ENCODE data around the gene PDE6D.

The PDE6D gene

DNA sequence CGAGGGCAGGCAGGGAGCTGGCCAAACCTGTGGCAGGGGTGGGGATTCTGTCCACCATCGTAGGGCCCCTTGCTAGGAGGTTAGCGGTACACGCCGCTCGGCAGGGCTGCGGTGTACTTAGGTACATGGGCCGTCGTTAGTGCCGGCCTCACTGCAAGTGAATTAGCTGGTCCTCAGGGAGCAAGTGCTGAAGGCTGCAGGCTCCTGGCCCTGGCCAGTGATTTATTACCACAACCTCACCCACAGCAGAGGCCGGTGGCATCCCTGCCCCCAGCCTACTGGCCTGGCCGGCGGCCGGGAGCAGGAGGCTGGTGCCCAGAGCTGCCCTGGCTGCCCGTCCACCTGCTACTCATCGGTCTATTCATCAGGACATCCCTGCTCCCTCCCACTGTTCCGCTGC, 92.4 kb downstream of the PDE6D start:
- FAIRE-seq = no peak
- DNase-seq (ENCODE audit: insufficient read length, low spot score) = no peak
- TF ChIP-seq POLR2A (IDR thresholded peaks at IDR 0.05; ENCODE audit: low read depth, low read length) = no peak

- TF ChIP-seq POLR2A (IDR thresholded peaks at IDR 0.05; ENCODE audit: low read depth, low read length) = no peak
- FAIRE-seq = no peak
- DNase-seq (ENCODE audit: insufficient read length, low spot score) = no peak
These were observed 93.1 kb downstream of the PDE6D start for GRCh38 chr2:231687961-231688360.

DNA sequence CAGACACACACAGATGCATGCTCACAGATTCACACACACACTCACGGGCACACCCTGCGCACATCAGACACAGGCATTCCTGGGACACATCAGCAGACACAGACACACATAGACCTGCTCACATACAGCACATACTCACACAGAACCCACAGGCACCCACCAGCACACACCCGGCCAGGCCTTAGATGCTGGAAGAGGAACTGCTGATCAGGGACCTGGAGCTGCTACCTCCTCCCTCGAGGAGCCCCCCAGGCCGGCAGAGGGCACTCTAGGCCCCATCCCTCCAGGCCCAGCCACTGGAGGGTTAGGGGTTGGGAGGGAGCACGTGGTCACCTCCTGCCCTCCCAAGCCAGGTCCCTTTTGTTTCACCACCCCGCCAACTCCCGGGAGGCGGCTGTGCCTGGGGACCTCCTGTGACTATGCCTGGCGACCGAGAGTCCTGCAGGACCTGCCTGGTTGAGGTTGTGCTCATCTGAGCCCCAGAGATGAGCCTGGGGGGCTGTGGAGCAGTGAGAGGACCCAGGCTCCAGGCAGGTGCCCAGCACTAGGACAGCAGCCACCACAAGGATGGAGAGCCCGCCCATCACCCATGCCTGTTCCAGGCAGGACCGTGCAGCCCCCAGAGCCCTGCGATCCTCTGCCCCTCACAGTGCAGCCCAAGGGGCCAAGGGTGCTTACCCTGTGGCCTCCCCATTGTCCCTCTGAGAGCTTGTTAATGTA, 93.8 kb downstream of the PDE6D start:
- FAIRE-seq = no peak
- TF ChIP-seq POLR2A (IDR thresholded peaks at IDR 0.05; ENCODE audit: low read depth, low read length) = no peak
- no peak for DNase-seq (ENCODE audit: insufficient read length, low spot score)

DNA sequence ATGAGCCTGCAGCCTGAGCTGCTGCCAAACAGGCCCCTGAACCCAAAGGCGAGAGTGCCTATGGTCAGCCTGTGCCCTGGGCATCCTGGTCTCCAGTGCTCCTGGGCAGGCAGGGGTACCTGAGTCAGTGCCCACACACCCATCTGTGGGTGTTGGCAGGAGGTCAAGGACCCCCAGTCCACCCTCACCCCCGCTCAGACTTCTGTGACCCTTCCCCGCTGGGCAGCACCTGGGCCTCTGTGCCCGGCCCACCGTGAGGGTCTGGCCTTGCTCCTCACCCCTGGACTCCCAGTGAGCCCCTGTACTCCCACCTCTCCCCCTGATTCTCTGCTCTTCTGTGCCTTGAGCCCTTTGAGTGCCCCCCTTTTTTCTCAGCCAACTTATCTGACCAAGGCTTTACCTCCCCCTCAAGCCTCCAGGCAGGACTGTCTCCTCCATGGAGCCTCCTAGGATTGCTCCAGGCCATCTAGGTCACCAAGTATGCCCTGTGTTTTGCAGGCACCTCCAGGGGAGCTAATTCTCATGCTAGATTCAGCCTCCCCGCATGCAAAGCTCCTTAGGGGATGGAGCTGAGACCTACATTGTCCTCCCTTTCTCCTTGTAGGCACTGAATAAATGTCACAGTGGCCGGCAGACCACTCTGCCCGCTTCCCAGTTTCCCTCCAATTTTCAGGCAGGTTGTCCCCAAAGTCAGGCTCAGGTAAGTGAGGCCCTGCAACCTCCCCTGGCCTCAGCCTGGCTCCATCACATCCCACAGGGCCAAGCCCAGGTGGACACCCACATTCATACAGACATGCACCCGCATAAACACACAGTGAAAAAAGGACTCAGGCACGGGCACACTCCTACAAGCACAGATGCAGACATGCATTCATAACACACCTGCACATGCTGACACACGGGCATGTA, 94.6 kb downstream of the PDE6D start:
- no peak for DNase-seq (ENCODE audit: insufficient read length, low spot score)
- TF ChIP-seq POLR2A (IDR thresholded peaks at IDR 0.05; ENCODE audit: low read depth, low read length) = no peak
- FAIRE-seq = no peak

DNA sequence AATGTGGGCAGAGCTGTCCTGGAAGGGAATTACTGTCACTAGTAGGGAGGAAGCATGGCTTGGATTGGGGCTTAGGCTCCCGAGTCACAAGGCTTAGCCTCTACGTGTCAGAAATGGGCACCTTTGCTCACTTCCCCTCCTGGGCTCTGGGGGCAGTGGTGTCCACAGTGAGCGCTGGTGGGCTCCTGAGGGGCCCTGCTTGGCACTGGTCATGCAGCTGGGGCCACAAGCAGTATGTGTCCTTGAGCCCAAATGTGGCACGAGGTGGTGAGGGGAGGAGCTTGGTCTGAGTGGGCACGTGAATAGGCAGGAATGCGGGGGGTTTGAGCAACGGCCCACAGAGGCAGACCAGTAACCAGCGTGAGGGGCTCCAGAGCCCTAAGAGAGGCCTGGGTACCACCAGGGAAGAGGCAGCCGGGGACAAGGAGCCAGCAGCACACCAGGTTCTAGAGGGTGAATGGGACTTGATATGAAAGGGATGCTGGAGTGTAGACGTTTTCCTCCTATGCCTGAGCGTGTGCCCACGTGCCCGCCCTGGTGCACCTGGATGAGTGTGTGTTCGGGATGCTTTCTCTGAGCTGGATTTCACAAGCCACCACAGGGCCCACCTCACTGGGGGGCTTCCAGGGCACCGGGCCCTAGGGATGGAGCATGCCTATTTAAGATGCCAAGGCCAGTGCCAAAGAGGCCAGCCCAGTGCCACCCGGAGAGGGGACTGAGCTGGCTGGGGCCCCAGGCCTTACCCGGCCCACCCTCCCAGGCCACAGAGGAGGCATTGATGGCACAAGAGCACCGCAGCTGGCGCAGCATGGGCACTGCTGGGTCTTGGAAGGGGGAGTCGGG, 95.5 kb downstream of the PDE6D start:
- FAIRE-seq (no peak), DNase-seq (ENCODE audit: insufficient read length, low spot score) (no peak)
- TF ChIP-seq POLR2A (IDR thresholded peaks at IDR 0.05; ENCODE audit: low read depth, low read length) = no peak

DNA sequence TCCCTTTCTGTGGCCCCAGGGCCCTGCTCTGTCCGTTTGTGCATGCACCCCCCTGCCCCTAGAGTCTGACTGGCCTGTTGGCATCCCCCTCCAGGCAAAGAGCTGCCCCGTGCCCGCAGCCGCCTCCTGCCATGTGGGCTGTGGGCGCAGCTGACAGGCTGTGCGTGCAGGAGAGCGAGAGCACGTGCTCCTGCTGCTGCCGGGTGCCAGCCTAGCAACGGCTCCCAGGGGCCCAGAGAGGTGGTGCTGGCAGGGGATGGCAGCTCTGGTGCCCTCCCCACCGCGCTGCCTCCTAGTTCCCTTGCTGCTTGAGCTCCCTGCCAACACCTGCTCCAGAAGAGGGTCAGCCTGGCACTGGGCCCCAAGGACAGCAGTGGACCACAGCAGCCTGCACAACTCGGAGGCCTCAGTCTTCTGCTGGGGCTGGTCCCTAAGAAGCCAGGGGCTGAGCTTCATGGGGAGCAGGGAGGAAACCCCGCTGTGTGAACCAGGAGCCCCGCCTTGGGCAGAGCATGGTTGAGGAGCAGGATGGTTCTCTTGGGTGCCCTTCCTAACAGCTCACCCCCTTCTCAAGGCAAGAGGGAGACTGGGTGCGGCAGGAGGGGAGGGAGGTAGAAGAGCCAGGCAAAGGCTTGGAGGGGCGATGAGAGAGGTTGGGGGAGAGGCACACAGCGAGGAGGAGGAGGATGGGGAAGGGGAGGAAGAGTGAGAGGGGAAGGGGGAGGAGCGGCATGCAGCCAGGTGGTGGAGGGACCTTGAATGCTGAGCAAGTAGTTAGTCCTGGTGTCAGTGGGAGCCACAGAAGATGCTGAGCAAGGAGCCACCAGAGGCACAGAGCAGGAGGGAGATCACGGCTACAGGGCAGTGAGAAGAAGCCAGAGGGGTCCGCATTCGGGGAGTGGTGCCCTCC, 96.5 kb downstream of the PDE6D start:
- DNase-seq (ENCODE audit: insufficient read length, low spot score) = no peak
- FAIRE-seq = no peak
- no peak for TF ChIP-seq POLR2A (IDR thresholded peaks at IDR 0.05; ENCODE audit: low read depth, low read length)

DNA sequence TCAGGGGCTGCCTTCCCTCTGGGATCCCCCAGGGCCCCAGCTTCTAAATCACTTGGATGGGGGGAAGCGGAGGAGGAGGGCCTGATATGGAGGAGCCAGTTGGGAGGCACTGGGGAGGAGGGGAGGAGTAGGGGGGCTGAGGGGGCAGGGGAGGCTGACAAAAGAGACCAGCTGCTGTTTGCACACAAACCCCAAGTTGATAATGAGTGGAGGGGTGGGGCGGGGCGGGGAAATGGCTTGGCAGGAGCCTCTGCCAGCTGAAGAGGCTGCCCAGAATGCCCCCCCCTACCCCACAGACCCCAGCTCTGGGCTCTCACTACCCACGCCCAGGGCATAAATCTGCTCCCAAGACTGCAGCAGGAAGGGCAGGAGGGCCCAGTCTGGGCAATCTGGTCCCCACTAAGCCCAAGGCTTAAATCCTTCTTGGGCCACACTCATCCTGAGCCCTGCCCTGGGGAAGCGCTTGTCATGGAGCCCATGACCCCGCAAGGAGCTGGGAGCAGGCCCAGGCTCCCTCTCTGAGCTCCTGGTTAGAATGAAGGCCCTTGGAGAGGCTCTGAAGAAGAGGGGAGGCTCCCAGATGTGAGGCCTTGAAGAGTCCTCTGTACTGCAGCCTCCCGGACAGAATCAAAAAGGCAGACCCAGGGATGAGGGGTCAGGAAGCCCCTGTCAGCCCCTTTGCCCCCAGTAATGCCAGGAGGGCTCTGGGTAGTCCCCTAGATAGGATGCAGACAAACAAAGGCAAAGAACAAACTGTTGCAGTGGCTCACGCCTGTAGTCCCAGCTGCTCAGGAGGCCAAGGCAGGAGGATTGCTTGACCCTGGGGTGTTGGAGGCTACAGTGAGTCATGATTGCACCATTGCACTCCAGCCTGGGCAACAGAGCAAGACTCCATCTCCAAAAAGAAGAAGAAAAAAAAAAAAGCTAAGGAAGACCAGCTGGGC, 97.5 kb downstream of the PDE6D start:
- DNase-seq (ENCODE audit: insufficient read length, low spot score) = no peak
- TF ChIP-seq POLR2A (IDR thresholded peaks at IDR 0.05; ENCODE audit: low read depth, low read length) = no peak
- FAIRE-seq = no peak

- FAIRE-seq (no peak), DNase-seq (ENCODE audit: insufficient read length, low spot score) (no peak)
- no peak for TF ChIP-seq POLR2A (IDR thresholded peaks at IDR 0.05; ENCODE audit: low read depth, low read length)
These were observed 98.3 kb downstream of the PDE6D start for GRCh38 chr2:231682603-231683291.
